SHP77 treated with DMSO at 0.1 percent for 48 hours (cell line): ENCODE results near the gene AFF2.

Experiments
- DNase-seq: peaks from one replicate; lab custom pipeline; 2025; lab: John Stamatoyannopoulos, UW

AFF2 gene

GRCh38 chrX:149010013-149010852 lies 509.8 kb downstream of the AFF2 start:
- peak; percentile 31 for DNase-seq

DNA sequence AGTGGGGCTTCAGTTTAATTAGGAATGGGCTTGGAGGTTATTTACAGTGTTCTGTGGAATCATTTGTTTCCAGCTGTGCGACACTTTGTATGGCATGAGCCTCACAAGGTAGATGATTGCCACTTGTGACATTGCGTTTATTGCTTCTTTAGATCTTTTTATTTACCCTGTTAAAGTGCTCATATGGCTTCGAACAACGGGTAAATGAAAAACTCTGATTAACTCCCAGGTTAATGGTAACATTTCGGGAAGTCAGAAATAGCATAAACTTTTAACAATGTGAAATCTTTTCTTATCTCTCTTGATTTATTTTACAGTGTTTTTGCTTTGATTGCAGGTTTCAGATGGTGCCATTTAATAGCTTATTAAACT lies 510.4 kb downstream of the AFF2 start:
- no peak for DNase-seq

DNA sequence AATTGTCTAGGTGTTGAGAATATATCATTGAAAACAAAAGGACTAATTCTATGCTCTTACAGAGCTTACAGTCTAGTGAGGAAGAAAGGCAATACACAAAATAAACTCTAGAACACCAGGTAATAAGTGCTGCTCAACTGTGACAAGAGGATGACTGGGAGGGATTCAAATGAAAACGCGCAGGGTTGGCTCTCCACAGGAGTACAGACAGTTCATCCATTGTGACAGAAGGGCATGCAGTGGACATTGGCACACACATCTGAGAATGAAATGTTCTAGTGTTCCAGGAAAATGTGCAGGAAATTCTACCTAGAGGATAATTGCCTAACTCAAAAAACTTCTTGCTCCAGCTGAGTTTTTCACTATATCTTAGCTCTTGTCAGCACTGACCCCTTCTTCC lies 512.7 kb downstream of the AFF2 start:
- DNase-seq, result no peak

DNA sequence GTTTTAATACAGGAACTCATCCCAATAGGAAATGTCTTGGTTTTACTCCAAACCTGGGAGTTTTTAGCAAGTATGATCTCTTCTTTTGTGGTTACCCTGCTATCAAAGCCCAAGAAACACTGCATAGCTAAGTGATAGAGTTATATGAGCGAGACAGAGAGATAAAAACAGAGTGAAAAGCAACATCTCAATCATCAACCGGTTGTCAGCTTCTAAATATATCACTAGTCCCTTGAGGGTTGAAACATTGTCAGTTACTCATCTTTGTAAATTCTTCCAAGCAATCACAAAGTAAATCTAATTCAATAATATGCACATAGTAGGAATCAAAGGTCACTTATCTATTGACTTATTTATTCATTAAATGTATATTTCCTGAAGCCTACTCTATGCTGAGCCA lies 520.7 kb downstream of the AFF2 start:
- no peak for DNase-seq

GRCh38 chrX:149022485-149022884 lies 522.1 kb downstream of the AFF2 start:
- DNase-seq, result no peak

DNA sequence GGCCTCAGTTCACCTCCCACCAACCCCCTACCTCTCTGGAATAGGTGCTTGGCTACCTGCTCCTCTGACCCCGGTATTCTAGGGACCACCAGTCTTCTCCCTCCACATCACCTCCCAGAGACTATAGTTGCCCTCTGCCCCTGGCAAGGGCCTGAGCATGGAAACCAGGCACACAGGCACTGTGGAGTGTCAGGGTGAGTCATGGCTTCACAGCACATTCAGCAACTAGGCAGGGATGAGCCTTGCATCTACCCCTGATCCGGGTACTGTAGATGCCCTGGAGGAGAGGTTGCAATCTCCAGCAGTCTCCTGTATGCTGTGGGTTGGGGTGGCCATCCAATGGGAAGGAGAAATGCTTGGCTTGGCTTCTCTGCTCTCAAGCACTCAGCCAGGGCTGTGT lies 532.0 kb downstream of the AFF2 start:
- no peak for DNase-seq

DNA sequence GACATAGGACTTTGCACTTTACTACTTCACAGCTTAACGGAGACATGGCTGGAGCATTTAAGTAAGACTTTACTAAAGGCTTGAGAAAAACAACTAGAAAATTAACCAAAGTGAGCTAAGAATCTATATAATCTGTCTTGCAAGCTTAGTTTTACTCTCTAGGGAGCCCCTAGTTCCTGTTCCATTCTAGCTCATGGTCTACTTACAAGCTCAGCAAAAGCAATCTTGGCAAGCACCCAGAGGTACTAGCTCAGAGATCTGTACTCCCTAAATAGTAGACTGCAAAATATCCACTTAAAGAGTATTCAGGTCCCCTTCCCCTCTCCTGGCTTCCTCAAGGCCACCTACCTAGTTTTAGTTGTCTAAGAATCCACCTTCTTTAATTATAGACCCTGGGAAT lies 535.7 kb downstream of the AFF2 start:
- no peak for DNase-seq

- DNase-seq, result no peak
These were observed 537.0 kb downstream of the AFF2 start for GRCh38 chrX:149037281-149037870.

- DNase-seq, result no peak
These were observed 538.6 kb downstream of the AFF2 start for GRCh38 chrX:149039057-149039456.

DNA sequence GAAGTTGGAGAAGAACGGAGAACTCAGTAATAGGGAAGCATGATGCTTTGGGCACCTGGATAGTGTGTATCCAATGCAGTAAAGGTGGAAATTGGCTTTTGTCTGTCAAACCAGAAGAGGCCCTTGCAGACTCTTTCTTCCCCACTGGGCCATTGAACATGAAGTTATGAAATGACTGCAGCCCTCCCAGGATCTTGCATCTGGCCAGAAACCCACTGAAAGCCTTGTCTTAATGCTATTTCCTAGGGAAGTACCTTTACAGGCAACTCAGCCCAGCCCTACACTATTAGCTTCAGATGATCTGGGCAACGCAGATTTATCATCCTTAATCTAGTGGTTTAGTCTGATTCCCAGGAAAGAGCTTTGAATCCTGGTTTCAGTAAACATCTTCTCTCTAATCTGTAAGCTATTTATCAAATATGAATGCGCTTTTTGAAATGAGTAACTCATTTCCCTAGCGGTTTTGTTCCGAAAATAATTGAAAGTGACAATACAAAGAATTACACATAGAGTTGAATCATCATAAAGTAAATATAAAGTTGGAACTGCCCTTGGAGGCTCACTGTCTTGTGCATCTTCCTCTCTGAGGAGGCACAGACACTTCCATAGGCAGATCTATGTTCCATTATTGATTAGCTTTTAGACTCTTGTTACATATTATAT lies 540.6 kb downstream of the AFF2 start:
- DNase-seq, result no peak

DNA sequence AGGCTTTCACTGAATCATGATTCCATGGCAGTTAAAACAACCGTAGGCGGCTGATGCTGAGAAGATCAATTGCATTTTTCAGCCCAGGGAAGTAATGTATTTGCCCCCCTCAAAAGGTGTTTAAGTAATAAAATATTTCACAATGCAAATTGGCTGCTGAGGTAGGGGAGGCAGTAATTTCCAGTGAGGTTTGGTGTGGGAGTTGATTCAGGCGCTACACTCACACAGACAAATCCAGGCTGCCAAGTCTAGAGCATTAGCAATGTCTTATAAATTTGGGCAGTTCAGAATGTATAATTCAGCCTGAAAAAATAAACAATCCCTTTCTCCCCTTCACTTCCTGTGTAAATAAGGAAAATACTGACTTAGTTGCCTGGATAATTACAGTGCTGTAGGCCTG lies 543.0 kb downstream of the AFF2 start:
- DNase-seq, result no peak

DNA sequence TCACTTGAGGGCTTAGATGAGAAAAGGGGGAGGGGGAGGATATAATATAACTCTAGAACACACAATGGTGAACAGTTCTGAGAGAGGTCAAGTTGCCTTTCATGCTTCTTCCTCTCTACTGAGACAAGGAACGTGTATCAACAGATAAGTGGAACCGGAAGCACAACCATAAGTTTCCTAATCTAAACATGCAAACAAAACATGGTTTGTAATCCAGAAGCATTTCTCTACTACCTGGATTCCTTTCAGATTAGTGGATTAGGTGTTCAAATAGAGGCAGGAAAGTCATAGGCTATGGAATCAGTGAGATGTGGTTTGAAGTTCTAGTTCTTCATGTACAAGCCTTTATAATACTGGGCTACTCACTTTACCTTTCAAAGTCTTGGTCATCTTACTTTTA lies 544.1 kb downstream of the AFF2 start:
- no peak for DNase-seq

DNA sequence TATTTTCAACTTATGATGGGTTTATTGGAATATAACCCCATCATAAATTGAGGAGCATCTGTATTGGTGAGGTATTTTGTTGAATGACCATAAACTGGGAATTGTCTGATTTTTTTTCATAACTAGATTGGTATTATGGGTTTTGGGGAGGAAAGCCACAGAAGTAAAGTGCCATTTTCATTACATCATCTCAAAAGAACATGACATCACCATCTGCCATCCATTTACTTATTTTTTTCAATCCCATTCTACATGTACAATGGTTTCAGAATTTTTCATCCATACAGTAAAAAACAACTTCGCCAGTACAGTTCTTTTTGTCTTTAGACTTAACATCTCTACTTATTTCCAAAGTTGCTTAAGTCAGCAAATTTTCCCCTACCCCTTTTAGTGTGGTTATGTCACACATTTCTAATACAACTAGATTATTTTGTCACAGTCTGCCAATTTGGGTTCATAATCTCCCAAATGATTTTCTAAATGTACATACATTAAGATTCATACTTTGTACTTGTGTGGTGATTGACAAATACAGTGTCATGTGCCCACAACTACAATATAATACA lies 545.3 kb downstream of the AFF2 start:
- no peak for DNase-seq
